ENCODE data around the gene KIF26B. TPM values are rescaled to one million over a fixed set of nuclear protein-coding genes. Genes with fewer than 3 reads are reported as not detected.

KIF26B gene
- total and polyA plus RNA-seq, 10 of the 15 experiments (the other 5 are each of a cell fraction or from before 2014, with no cell fraction given): 0.35 to 11.6 (median 2.2) TPM

GRCh38 chr1:245201201-245201600 lies 46.4 kb downstream of the KIF26B start:
- Histone ChIP-seq H3K27me3 (replicated peaks in 1 of 2; ENCODE audit: control insufficient read depth in 2 of 2, insufficient read depth in 2 of 2, low read length in 1 of 2) (no peaks in the 10 kb centered on the region), H3K4me2 (ENCODE audit: control insufficient read depth, insufficient read depth) (no peak overlapping the region), H3K79me2 (ENCODE audit: control insufficient read depth, insufficient read depth, low read length) (no peaks in the 10 kb centered on the region), H2AFZ (ENCODE audit: control insufficient read depth, low read depth, low read length) (no peak overlapping the region), H3K36me3 (ENCODE audit: control insufficient read depth in 2 of 2, insufficient read depth in 2 of 2, low read length in 1 of 2) (no peaks in the 10 kb centered on the region), H3K4me3 (no peak overlapping the region), H4K20me1 (ENCODE audit: control insufficient read depth, insufficient read depth) (no peaks in the 10 kb centered on the region), H3K9me3 (replicated peaks; ENCODE audit: control insufficient read depth, insufficient read depth, low read length) (0 out of 3 replicates have a peak, but pooled peaks cover 2% of the 10 kb centered on the region), H3K27ac (ENCODE audit: control insufficient read depth, insufficient read depth) (no peak overlapping the region), H3K9ac (ENCODE audit: control insufficient read depth, insufficient read depth, low read length) (no peak overlapping the region), H3K4me1 (ENCODE audit: control insufficient read depth, insufficient read depth, low read length) (no peaks in the 10 kb centered on the region)
- POLR2A ChIA-PET: no interaction called here
- ATAC-seq (no peak), DNase-seq (ENCODE audit: low read depth, low spot score) (no peak), FAIRE-seq (no peak)
- no TSS peak for BruUV-seq (replicated peaks)
- TF ChIP-seq CUX1 (IDR thresholded peaks at IDR 0.05; ENCODE audit: insufficient replicate concordance, low read depth, low read length): no peak
- no peak for TF ChIP-seq HDGF (IDR thresholded peaks at IDR 0.05)
- TF ChIP-seq RFX5 (IDR thresholded peaks at IDR 0.05; ENCODE audit: low read depth, low read length): no peak
- CTCF ChIA-PET: no interaction called here
- RAD21 ChIA-PET (ENCODE audit: unreplicated experiment): no interaction called here
- SMC1A ChIA-PET (ENCODE audit: uncharacterized antibody, unreplicated experiment): no interaction called here
- WGBS (ENCODE audit: insufficient coverage, insufficient replicate concordance, low lambda C conversion rate, missing lambda C conversion rate): 1% methylated on average over 4 of the region's 4 CpGs
- intact Hi-C loops (cut with micrococcal nuclease; ENCODE audit: unreplicated experiment) (no loop called here), in situ Hi-C loops (cut with MboI) (no loop called here)
